Peyer's patch (tissue), 4 donors: ENCODE results near the gene APOL4.
"Not testable (repeated sequence)": the region's sequence is repeated elsewhere in the genome, so short reads cannot be mapped to it uniquely, and the experiment has no call there.

Source experiments
- POLR2A ChIP-seq, 2 donors: fragments of 450-650 bp; IDR thresholded peaks; one replicate each; pipeline ENCODE4 v1.5.1; 2017; ENCODE audit warnings: antibody characterized with exemption in 2 of 2, mild to moderate bottlenecking in 2 of 2, moderate library complexity in 2 of 2
- TF ChIP-seq, protein P1 (sequence below), 6 experiments: fragments of 450-650 bp in 4 of 6; fragments of 200-600 bp in 2 of 6; sonication (generic) in 1 of 6; IDR thresholded peaks; one replicate each; pipeline ENCODE4 v1.5.1; 2017 to 2019; ENCODE audit warnings: antibody characterized with exemption in 6 of 6, mild to moderate bottlenecking in 3 of 6, moderate library complexity in 1 of 6

DNA sequence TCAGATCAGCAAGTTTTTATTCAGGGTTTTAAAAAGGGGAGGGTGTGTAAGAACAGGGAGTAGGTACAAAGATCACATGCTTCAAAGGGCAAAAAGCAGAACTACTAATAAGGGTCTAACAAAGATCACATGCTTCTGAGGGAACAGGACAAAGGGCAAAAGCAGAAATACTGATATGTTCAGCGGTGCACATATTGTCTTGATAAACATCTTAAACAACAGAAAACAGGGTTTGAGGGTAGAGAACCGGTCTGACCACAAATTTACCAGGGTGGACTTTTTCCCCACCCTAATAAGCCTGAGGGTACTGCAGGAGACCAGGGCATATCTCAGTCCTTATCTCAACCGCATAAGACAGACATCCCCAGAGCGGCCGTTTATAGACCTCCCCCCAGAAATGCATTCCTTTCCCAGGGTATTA, 7.9 kb upstream of the APOL4 start:
- TF ChIP-seq POLR2A (IDR thresholded peaks at IDR 0.05) = not testable (repeated sequence)
- TF ChIP-seq, protein P1, sequence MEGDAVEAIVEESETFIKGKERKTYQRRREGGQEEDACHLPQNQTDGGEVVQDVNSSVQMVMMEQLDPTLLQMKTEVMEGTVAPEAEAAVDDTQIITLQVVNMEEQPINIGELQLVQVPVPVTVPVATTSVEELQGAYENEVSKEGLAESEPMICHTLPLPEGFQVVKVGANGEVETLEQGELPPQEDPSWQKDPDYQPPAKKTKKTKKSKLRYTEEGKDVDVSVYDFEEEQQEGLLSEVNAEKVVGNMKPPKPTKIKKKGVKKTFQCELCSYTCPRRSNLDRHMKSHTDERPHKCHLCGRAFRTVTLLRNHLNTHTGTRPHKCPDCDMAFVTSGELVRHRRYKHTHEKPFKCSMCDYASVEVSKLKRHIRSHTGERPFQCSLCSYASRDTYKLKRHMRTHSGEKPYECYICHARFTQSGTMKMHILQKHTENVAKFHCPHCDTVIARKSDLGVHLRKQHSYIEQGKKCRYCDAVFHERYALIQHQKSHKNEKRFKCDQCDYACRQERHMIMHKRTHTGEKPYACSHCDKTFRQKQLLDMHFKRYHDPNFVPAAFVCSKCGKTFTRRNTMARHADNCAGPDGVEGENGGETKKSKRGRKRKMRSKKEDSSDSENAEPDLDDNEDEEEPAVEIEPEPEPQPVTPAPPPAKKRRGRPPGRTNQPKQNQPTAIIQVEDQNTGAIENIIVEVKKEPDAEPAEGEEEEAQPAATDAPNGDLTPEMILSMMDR (IDR thresholded peaks at IDR 0.05) = not testable (repeated sequence)
